GM18909 (cell line): ENCODE measurements around the gene BET1.

Experiments used
- ATAC-seq: cut with Tn5 transposase; IDR thresholded peaks from one replicate; pipeline ENCODE4 v1.9.1; 2021; ENCODE audit warnings: mild to moderate bottlenecking; ENCODE audit not compliant: unreplicated experiment, poor library complexity

Gene BET1

DNA sequence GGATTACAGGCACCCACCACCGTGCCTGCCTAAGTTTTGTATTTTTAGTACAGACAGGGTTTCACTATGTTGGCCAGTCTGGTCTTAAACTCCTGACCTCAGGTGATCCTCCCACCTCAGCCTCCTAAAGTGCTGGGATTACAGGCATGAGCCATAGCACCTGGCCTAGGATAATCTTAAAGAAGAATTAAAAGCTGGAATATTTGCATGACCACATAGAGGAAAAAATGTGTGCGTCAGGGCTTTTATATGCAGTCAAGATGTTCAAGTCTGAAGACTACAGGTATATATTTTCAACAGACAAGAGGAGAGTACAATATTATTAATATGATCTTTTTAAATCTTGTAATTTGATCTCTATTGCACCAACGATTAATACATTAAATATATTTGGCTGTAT is 43.2 kb downstream of the BET1 start:
- no peak for ATAC-seq

DNA sequence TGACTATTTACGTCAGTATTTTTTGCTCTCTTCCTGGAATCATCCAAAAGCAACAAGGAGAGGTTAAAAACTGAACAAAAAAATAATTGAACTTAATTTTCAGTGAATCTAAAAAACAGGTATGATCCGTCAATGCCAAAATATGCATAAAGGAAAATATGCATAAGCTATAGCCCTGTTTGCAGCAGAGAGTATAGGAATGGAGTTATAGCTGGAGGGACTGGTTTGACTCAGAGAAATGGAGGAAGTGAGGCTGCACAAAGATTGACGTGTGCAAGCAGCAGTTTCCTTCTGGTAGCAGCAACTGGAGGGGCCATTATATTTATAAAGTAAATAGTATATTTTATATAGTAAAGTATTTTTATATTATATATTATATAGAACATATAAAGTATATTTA is 45.5 kb downstream of the BET1 start:
- ATAC-seq = peak; percentile 34

DNA sequence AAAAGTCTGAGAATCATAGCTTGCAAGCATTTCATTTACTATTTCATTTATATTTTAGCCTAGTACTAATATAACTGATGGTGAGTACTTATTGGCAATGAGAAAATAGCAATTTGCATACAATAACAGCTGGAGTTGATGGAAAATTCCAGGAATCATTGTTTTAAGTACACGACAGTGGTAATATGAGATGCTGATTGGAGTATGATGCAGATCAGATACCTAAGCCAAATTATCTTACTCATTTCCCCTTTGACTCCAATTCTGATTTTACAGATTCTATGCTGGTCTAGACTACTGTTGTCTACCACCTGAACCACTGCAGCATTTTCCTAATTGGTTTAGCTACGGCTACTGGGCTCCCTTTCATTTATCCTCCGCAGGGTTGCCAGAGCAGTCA is 45.9 kb downstream of the BET1 start:
- ATAC-seq = no peak

- ATAC-seq = peak; percentile 32
These were observed 46.4 kb downstream of the BET1 start for GRCh38 chr7:93957767-93958166.

DNA sequence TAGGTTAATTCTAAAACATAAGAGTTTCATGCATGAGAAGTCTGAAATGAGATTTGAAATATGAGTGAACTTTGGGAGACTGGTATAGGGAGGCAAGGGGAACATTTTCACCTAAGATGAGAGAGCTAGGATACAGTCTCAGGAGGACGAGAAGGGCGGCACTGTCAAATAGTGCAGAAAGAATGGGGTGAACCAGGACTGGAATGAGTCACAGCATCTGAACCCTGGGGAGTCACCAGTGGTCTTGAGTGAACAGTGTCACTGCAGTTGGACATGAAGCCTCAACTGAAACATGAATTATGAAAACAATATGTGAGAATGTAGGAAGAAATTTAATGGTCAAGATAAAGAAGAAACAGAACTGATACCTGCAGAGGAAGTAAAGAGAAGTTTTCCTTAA is 48.9 kb downstream of the BET1 start:
- peak; percentile 89 for ATAC-seq

DNA sequence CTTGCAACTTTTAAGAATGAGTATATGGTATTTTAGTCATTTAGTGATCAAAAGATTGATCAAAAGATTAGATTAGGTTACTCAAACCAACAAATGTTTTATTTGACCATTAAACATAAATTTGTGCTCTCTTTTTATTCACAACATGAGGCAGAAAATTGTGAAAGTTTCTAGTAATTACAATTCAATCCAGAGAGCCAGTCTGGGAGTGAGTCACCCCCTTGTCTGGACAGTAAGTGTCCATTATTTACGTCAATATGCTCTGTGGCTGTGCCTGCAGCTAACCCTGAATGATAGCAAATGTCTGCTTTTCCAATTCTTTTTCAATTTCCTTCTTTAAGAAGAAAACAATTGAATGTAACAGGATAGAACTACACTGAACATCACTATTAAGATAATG is 54.7 kb downstream of the BET1 start:
- no peak for ATAC-seq

DNA sequence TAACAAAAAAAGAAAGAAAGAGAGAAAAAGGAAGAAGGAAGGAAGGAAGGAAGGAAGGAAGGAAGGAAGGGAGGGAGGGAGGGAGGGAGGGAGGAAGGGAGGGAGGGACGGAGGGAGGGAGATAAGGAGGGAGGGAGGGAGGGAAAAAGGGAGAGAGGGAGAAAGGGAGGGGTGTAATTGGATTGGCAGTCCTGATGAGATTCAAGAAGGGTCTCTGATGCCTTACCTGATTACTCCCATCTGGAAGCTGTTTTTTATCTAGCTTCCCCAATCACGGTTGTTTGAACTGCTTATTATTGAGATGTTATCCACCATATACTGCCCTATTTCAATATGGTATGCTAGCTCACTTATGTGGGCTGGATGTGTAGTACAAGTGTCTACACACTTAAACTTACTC is 55.3 kb downstream of the BET1 start:
- ATAC-seq = no peak

GRCh38 chr7:93948106-93948505 is 56.0 kb downstream of the BET1 start:
- ATAC-seq = no peak

DNA sequence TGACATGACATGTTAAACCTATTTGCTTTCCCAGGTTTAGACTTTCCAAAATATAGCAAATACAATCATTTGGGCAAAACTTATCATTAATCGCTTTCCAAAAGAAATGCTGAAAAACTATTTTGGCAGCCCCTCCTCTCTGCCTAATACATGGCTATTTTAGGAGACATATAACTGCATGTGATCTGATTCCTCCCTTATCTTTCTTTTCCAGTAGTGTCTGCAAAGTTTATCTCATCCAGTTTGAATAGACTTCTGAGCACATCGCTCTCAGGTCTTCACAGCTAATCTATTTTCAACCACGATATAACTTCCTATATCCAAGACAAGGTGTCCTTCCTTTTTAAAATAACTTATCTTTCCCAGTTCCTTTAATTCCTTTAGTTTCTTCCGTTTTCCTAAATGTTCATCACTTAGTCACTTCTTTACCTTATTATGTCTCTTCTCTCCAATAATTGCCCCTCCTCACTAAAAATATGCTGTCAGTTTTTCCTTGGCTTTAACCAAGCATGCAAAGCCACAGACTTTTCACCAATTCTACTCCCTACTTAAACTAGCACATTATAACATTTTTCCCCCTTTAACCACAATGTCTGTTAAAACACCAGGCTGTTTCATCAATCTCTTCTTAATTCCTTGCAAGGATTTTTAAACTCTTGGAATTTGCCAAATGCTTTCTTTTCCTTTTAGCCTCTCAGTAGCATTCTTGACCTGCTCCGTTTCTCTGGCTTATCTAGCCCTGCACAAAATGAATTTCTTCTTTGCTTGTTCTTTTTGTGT is 58.2 kb downstream of the BET1 start:
- no peak for ATAC-seq

DNA sequence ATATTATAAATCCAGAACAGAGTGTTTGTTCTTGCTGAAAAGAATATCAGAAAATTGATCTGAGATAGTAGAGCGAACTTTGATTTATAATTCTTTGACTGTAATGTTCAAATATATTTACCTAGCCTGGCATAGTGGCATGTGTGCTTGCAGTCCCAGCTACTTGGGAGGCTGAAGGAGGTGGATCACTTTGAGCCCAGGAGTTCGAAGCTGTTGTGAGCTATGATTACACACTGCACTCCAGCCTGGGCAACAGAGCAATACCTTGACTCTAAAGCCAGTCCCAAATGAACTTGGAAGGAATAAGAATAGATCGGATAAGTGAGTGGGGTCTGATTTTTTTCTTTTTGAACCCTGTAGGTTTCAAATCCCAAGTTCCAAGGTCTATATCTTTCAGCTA is 59.1 kb downstream of the BET1 start:
- ATAC-seq = no peak

- ATAC-seq = no peak
These were observed 59.5 kb downstream of the BET1 start for GRCh38 chr7:93944673-93945072.

DNA sequence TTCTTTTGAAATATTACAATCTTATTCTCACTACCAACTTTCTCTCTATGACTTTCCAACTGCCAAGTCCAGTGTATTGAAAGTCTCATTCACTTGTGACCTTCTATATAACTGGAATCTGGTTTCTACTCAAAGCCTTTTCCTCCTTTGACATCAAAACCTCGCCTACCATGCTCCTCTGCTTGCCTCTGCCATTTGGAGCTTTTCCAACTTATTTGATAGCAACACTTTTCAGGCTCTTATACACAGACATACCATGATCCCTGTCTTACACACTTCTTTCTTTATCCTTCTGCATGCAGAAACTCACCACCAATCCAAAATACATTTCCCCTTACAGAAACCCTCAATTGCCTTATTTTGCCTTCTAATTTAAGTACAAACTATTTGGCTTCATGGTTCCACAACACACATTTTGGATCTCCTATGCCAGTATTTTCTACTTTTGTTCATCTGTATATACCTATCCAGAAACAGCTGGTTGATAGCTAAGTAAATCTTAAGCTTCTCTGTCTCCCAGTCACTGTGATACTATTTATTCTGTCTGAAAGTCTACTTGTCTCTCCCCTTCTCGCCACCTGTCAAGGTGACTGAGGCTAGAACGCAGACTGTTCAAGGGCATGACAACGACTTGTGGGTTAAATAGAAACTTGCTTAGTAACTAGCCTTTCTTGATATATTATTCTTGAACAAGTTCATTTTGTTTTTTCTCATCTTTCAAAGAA is 60.2 kb downstream of the BET1 start:
- no peak for ATAC-seq
